AG08395 (cell line): ENCODE results near the gene SH2D6.
"Not testable (repeated sequence)": the region's sequence is repeated elsewhere in the genome, so short reads cannot be mapped to it uniquely, and the experiment has no call there.

Source experiments
- DNase-seq: peaks from one replicate; pipeline ENCODE4 v3.0.0; 2012; ENCODE audit warnings: mixed read lengths, low spot score

The SH2D6 gene

GRCh38 chr2:85422072-85422457 lies 3.6 kb downstream of the SH2D6 start:
- no peak for DNase-seq

- DNase-seq = no peak
Measured at GRCh38 chr2:85423525-85423924, 5.0 kb downstream of the SH2D6 start.

DNA sequence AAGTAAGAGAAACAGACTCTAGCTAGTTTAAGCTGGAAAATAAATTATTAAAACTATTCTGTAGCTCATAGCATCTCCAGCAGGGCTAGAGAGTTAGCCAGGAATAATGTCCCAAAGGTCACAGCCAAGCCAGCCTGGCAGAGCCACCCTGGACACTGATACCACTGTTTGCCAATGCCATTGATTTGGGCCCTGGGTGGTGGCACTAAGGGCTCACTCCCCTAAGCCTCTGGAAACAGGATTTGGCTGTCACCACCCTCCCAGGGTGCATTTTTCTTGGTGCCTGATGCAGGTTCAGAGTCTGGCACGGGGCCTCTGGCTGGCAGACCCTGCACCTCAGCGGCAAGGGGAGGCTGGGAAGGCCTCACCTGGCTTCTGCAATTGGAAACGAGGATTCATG lies 7.1 kb downstream of the SH2D6 start:
- DNase-seq = no peak

DNA sequence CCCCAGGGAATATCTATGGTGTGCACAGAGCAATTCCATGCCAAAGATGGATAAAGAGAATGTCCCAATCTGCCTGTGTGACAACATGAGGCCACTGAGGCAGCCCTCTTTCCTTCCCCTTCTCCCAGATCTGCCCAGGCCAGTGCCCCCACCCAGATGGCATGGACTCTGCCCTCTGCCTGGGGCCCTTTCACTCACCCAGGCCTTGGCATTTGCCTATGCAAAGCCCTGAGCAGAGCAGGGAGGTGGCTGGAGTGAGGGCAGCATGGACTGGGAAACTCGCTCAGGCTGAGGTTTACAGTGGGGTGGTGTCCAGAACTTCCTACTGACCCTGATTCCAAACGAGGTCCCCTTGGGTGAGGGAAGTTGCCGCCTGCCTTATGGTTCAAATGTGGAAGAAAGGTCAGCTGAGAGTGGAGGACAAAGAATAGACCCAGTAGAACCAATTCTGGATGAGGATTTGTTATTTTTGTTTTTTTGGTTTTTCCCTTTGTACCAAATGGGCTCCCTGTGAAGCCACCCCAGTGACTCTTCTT lies 8.9 kb downstream of the SH2D6 start:
- no peak for DNase-seq

DNA sequence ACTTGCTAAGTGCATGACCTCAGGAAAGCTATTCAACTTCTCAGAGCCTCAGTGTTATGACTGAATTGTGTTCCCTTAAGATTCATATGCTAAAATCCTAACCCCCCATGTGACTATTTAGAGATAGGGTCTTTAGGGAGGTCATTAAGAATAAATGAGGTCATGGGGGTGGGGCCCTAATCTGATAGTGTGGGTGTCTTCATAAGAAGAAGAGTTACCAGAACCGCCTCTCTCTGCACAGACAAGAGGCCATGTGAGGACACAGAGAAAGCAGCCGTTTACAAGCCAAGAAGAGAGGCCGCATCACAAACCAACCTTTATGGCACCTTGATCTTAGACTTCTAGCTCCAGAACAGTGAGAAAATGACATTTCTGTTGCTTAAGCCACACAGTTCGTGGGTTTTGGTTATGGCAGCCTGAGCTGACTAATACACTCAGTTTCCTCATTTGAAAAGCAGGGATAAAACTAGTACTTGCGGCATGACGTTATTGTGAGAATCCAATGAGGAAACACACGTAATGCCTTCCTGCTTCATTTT lies 9.9 kb downstream of the SH2D6 start:
- no peak for DNase-seq

GRCh38 chr2:85429213-85429923 lies 10.9 kb downstream of the SH2D6 start:
- DNase-seq = no peak

GRCh38 chr2:85429924-85430289 lies 11.4 kb downstream of the SH2D6 start:
- no peak for DNase-seq

DNA sequence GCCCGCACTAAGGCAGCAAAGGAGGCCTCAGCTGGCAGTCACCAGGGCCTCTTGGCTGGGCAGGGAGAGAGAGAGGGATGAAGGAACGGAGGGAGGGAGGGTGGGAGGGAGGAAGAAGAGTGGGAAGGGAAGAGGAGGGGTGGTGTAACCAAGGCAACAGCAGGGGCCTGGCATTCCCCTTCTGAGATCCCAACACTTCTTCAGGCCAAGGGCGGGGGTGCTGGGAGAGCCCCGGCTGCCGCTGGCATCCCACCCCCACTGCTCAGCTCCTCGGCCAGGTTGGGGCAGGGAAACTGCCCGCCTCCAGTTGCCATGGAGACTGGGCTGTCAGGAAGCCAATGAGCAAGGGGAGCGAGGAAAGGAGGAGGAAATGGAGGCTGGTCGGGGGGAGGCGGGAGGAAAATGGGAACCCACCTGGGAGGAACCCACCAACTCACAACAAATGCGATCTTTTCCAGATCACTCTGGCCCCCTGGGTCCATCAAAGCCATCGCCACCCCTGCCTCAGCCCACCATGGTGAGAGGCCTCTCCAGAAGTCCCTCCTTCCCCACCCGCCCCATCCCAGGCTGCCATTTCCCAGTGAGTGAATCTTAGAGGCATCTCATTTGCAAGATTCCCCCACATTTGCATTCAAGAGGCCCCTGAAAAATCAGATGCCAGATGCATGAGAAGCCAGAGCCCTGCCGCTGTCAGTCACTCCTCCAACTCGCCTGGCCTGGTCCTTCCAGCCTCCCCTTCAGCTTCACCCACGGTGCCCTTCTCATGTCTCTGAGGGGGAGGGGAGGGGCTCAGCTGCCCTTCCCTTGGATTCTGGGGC lies 12.4 kb downstream of the SH2D6 start:
- DNase-seq = no peak

GRCh38 chr2:85431570-85432205 lies 13.2 kb downstream of the SH2D6 start:
- DNase-seq = no peak

DNA sequence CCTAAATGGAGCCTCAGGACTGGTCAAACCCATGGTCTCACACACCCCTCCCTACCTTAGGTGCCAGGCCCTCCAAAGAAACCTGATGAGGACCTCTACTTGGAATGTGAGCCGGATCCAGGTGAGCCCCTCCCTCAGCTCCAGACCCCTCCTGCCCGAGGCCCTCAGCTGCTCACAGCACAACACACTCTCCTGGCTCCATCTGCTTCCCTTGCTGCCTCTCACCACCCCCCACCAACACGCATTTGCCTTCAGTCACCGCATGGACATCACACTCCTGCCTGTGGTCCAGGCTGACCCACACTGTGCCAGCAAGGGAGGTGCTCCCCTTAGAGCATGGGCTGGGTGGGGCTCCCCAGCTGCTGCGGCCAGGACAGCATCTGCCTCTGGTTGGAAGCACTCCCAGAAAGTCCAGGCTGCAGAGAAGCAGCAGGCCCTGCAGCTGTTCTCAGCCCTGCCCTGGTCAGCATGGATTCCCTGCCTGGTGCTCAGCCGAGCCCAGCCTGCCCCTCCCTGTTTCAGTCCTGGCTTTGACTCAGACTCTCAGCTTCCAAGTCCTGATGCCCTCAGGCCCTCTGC lies 15.1 kb downstream of the SH2D6 start:
- DNase-seq = peak; percentile 96

GRCh38 chr2:85434696-85435095 lies 16.2 kb downstream of the SH2D6 start:
- no peak for DNase-seq

GRCh38 chr2:85435220-85435958 lies 16.9 kb downstream of the SH2D6 start:
- no peak for DNase-seq

- no peak for DNase-seq
Measured at GRCh38 chr2:85435981-85436835, 17.7 kb downstream of the SH2D6 start.

- DNase-seq = no peak
Measured at GRCh38 chr2:85436836-85437487, 18.4 kb downstream of the SH2D6 start.

DNA sequence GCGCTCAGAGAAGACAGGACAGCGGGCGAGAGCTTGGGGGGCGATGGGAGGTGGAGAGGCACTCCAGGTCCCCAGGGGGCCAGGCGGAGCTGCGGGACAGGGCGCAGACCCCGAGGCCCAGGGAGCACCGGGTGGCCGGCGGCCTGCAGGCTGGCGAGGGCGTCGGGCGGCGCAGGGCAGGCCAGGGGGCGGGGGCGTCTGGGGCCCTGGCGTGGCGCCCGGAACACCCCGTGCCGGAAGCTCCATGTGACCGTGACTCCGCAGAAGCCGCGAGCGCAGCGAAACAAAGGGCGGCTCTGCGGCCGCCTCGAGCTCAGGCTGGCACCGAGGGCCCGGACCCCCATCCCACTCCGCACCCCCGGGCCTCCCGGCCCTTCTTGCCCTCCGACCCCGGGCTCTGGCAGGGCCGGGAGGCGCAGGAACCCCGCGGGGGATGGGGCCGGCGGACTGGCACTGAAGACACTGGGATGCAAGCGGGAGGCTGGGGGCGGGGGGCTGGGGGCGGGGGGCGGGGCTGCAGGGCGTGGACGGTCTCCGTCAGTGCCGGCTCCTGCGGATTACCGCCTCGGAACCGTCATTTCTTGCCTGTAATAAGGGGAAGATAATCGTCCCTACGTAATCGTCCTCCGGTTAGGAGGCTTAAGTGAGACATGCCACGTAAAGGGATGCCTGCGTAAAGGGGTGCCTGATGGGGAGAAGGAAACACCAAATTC lies 19.1 kb downstream of the SH2D6 start:
- peak; percentile 77 for DNase-seq

- DNase-seq = no peak
Measured at GRCh38 chr2:85438201-85439024, 19.9 kb downstream of the SH2D6 start.

- no peak for DNase-seq
Measured at GRCh38 chr2:85439025-85439472, 20.5 kb downstream of the SH2D6 start.

DNA sequence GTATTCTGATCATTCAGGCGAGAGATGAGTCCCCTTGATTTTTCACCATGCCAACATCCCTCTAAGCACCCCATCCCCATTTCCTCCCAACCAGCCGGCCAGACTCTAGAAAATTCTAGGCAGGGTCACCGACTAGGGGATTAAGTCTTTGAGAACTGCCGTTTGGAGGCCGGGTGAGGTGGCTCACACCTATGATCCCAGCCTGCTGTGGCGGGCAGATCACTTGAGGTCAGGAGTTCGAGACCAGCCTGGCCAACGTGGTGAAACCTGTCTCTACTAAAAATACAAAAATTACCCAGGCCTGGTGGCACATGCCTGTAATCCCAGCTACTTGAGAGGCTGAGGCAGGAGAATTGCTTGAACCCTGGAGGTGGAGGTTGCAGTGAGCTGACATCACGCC lies 21.1 kb downstream of the SH2D6 start:
- DNase-seq = not testable (repeated sequence)
